ENCODE results near the gene RNF144B. TPM values are rescaled to one million over a fixed set of nuclear protein-coding genes. Genes with fewer than 3 reads are reported as not detected.

RNF144B gene
- total RNA-seq, 1 donor from 2014 or later, result 141 TPM

DNA sequence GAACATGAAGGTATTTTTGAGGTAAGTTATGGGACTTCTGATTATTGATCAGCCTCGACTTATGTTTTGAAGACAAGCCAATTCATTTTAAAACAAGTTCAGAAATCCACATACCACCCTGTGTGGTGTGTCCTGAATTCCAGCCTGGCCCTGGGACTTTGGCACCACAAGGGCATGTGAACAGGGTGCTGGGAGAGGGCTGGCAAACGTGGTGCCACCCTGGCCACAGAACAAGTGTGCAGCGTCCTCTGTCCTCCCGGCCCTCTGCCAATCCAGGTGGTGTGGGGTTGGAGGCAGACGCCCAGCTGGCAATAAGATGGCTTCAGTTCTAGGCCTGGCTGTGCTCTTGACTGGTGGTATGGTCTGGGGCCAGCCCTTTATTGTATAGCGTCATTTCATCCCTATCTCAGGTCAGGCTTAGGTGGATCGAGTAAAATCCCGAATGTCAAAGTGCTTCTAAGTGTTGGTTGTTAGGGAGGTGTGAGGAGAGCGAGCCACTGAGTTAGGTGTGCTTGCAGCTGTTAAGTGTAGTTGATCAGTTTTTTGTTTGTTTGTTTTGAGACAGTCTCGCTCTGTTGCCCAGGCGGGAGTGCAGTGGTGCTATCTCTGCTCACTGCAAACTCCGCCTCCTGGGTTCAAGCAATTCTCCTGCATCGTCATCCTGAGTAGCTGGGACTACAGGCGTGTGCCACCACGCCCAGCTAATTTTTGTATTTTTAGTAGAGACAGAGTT is 84.2 kb downstream of the RNF144B start:
- Histone ChIP-seq H3K36me3 (ENCODE audit: control insufficient read depth, insufficient read depth, low read length) (peaks cover 1% of the 10 kb centered on the region), H3K4me3 (ENCODE audit: low read depth, low read length) (no peak overlapping the region), H3K27me3 (ENCODE audit: control insufficient read depth, insufficient read depth, low read length) (no peaks in the 10 kb centered on the region)
- FAIRE-seq (peak; percentile 7), DNase-seq (ENCODE audit: low read depth) (no peak)
- TF ChIP-seq, protein P1, sequence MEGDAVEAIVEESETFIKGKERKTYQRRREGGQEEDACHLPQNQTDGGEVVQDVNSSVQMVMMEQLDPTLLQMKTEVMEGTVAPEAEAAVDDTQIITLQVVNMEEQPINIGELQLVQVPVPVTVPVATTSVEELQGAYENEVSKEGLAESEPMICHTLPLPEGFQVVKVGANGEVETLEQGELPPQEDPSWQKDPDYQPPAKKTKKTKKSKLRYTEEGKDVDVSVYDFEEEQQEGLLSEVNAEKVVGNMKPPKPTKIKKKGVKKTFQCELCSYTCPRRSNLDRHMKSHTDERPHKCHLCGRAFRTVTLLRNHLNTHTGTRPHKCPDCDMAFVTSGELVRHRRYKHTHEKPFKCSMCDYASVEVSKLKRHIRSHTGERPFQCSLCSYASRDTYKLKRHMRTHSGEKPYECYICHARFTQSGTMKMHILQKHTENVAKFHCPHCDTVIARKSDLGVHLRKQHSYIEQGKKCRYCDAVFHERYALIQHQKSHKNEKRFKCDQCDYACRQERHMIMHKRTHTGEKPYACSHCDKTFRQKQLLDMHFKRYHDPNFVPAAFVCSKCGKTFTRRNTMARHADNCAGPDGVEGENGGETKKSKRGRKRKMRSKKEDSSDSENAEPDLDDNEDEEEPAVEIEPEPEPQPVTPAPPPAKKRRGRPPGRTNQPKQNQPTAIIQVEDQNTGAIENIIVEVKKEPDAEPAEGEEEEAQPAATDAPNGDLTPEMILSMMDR (IDR thresholded peaks at IDR 0.05; ENCODE audit: insufficient read depth, low read length, severe bottlenecking), result no peak

DNA sequence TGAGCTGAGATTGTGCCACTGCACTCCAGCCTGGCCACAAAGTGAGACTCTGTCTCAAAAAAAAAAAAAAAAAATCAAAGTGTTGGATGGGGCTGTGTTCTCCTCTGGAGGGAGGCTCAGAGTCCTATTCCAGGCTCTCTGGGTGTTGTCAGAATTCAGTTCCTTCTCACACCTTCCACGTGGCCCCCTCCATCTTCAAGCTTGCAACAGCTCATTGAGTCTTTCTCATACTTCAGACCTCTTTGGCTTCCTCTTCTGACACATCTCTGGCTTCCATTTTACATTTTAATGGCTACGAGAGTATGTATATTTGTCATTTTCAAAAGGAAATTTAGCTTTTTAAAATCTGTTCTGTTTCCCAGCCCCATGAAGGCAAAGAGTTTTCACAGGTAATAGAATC is 85.8 kb downstream of the RNF144B start:
- FAIRE-seq, result no peak

DNA sequence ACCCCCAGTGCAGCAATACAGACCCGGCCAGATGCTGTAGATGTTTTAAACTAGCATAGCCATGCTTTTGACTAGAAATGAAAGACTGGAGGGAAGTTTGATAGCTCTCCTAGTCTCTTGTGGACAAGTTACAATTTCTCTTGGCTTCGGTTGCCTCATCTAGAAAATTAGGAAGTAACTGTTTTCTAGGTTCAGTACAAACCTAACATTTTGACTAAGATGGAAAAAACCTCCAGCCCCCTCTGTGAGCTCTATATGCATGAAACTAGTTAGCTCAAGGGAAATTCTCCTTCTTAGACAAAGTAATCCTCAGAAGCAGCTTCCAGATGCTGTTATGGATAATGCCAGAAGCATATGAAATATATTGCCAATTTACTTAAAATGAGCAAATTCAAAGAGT is 86.6 kb downstream of the RNF144B start:
- TF ChIP-seq, protein P1 (IDR thresholded peaks at IDR 0.05; ENCODE audit: insufficient read depth, low read length, severe bottlenecking), result no peak
- FAIRE-seq (peak; percentile 13), DNase-seq (ENCODE audit: low read depth) (no peak)
- H3K27me3 ChIP-seq (ENCODE audit: control insufficient read depth, insufficient read depth, low read length), result no peaks in the 10 kb centered on the region
- no peak overlapping the region for H3K4me3 ChIP-seq (ENCODE audit: low read depth, low read length)
- no peaks in the 10 kb centered on the region for H3K36me3 ChIP-seq (ENCODE audit: control insufficient read depth, insufficient read depth, low read length)

More for the DNA sequence above, 85.8 kb downstream of the RNF144B start:
- Histone ChIP-seq H3K4me3 (ENCODE audit: low read depth, low read length) (no peak overlapping the region), H3K36me3 (ENCODE audit: control insufficient read depth, insufficient read depth, low read length) (no peaks in the 10 kb centered on the region), H3K27me3 (ENCODE audit: control insufficient read depth, insufficient read depth, low read length) (no peaks in the 10 kb centered on the region)
- TF ChIP-seq, protein P1 (IDR thresholded peaks at IDR 0.05; ENCODE audit: insufficient read depth, low read length, severe bottlenecking), result no peak
- DNase-seq (ENCODE audit: low read depth), result no peak

DNA sequence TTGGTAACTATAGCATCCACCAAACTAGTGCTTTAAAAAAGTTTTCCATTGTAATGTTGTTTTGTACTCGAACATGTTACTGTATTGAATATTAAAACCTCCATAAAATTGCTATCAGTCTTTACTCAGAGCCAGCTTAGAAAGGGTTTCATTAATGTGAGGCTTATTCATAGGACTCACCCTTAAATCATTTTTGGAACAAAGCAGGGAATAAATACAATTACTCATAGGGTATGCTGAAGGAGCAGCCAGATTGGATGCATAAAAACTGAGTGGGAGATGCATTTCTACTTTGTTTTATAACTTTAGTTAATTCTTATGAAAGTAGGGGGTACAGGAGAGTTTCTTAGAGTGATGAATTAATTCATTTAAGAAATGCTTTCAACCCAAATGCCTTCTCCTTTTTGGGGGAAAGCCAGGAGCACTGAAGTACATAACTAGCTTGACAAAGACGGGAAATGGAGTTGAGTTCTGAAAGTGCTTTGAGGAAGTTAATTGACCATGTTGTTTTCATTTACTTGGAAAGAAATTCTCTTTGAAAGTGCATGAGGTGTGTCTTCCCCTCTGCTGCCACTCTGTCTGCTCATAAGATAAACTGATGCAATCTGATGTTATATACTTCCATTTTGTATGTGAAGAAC is 90.3 kb downstream of the RNF144B start:
- FAIRE-seq (no peak), DNase-seq (ENCODE audit: low read depth) (peak; percentile 29)
- Histone ChIP-seq H3K4me3 (ENCODE audit: low read depth, low read length) (no peak overlapping the region), H3K27me3 (ENCODE audit: control insufficient read depth, insufficient read depth, low read length) (no peaks in the 10 kb centered on the region), H3K36me3 (ENCODE audit: control insufficient read depth, insufficient read depth, low read length) (no peaks in the 10 kb centered on the region)
- TF ChIP-seq, protein P1 (IDR thresholded peaks at IDR 0.05; ENCODE audit: insufficient read depth, low read length, severe bottlenecking), result no peak

DNA sequence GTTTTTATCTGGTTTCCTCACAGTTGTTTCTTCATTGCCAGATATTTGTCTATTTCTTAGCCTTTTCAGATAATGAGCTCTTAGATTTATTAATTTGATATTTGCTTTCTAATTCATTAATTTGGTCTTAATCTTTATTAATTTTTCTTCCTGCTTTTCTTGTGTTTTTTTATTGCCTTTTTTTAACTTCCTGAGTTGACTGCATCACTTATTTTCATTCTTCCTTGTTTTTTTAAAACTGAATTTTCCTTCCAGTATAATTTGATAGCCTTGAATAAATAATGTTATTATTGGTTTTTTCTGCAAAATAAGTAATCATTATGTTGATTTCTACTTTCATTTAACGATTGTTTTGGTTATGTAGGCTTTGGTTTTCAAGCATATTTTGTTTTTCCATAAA is 91.5 kb downstream of the RNF144B start:
- no peak overlapping the region for H3K4me3 ChIP-seq (ENCODE audit: low read depth, low read length)
- H3K36me3 ChIP-seq (ENCODE audit: control insufficient read depth, insufficient read depth, low read length), result no peaks in the 10 kb centered on the region
- no peak for DNase-seq (ENCODE audit: low read depth)
- no peaks in the 10 kb centered on the region for H3K27me3 ChIP-seq (ENCODE audit: control insufficient read depth, insufficient read depth, low read length)
- FAIRE-seq, result no peak
- TF ChIP-seq, protein P1 (IDR thresholded peaks at IDR 0.05; ENCODE audit: insufficient read depth, low read length, severe bottlenecking), result no peak

Data from bronchial epithelial cell (primary cell).